Erythroblast (primary cell): Measurements from ENCODE around the gene TRIO.

Experiments used
- GATA1 ChIP-seq: IDR thresholded peaks from 2 replicates; pipeline ENCODE4 v1.6.1; 2011; ENCODE audit warnings: low read depth, mild to moderate bottlenecking, control low read depth, low read length, moderate library complexity
- POLR2A ChIP-seq: IDR thresholded peaks from 2 replicates; pipeline ENCODE4 v1.6.1; 2011; ENCODE audit warnings: mild to moderate bottlenecking, low read length

DNA sequence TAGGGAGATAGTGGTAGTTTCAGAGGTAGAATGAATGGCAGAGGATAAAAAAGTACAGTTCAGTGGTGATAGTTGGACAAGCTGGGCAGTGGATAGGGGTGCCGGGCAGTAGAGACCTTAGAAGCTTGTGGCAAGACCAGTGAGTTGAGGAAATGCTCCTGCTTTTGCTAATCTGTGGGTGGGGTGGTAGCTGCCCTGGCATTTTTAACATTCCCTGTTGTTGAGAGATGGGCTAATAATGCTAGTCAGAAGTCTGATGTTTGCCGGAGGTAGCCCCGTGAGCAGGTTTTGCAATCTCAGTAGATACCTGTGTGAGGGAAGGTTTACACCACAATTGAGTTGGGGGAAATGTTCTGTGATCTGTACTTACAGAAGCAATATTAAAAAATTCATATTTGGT lies 91.1 kb downstream of the TRIO start:
- TF ChIP-seq POLR2A = no peak
- no peak for TF ChIP-seq GATA1
